PC-3 (cell line): ENCODE data around the gene ASNS. TPM values are rescaled to one million over a fixed set of nuclear protein-coding genes. Genes with fewer than 3 reads are reported as not detected.

Experiments used
- ATAC-seq: fragments of 200-7000 bp; cut with Tn5 transposase; 2 replicates; pipeline ENCODE4 v1.9.1; 2020; ENCODE audit warnings: mild to moderate bottlenecking, moderate library complexity
- BruUV-seq: library from RNA; stranded (reverse); fragments of 400-500 nt; replicated peaks from 2 replicates; lab custom pipeline; 2021; lab: Mats Ljungman, UMichigan
- CTCF ChIA-PET: fragments of 300-600 bp; sonication (Branson Sonifier 250); formaldehyde crosslinking; loops from one replicate; lab custom pipeline; 2022; ENCODE audit warnings: antibody characterized with exemption; lab: Charles Lee
- POLR2A ChIA-PET: fragments of 300-600 bp; sonication (Branson Sonifier 250); formaldehyde crosslinking; loops from one replicate; lab custom pipeline; 2022; ENCODE audit warnings: antibody characterized with exemption; ENCODE audit not compliant: unreplicated experiment; lab: Charles Lee
- DNase-seq: peaks from one replicate; pipeline ENCODE4 v3.0.0-alpha.2; 2015
- H2AFZ ChIP-seq: fragments of 300-600 bp; sonication (generic); 2 replicates; pipeline ENCODE4 v1.6.0; 2016; ENCODE audit warnings: antibody characterized with exemption, low read length
- H3F3A ChIP-seq: fragments of 300-600 bp; sonication (generic); one replicate; pipeline ENCODE4 v1.6.0; 2017; ENCODE audit warnings: antibody characterized with exemption, low read length, control low read depth, mild to moderate bottlenecking; ENCODE audit not compliant: unreplicated experiment
- H3K27ac ChIP-seq: fragments of 300-600 bp; sonication (generic); 2 replicates; pipeline ENCODE4 v1.5.1; 2016; ENCODE audit warnings: mild to moderate bottlenecking, low read length
- H3K27me3 ChIP-seq: fragments of 300-600 bp; sonication (generic); 2 replicates; pipeline ENCODE4 v1.6.1; 2016; ENCODE audit warnings: low read length, mixed read lengths
- H3K36me3 ChIP-seq: fragments of 300-600 bp; sonication (generic); 2 replicates; pipeline ENCODE4 v1.6.1; 2016; ENCODE audit warnings: low read depth, mixed run types, low read length, mixed read lengths
- H3K4me1 ChIP-seq: fragments of 300-600 bp; sonication (generic); 2 replicates; pipeline ENCODE4 v1.5.1; 2016; ENCODE audit warnings: low read length; ENCODE audit not compliant: insufficient read depth
- H3K4me2 ChIP-seq: fragments of 300-600 bp; sonication (generic); 2 replicates; pipeline ENCODE4 v1.6.0; 2016; ENCODE audit warnings: low read length
- H3K4me3 ChIP-seq: fragments of 300-600 bp; sonication (generic); 2 replicates; pipeline ENCODE4 v1.5.1; 2016; ENCODE audit warnings: mild to moderate bottlenecking, low read length, mixed read lengths
- H3K79me2 ChIP-seq: fragments of 300-600 bp; sonication (generic); 2 replicates; pipeline ENCODE4 v1.6.1; 2017; ENCODE audit warnings: low read length, mixed read lengths
- H3K9ac ChIP-seq: fragments of 300-600 bp; sonication (generic); 2 replicates; pipeline ENCODE4 v1.6.0; 2016; ENCODE audit warnings: mild to moderate bottlenecking, low read length
- H3K9me2 ChIP-seq: fragments of 300-600 bp; sonication (generic); replicated peaks from 2 replicates; pipeline ENCODE4 v1.6.1; 2016; ENCODE audit warnings: mixed run types, low read length, mixed read lengths
- H3K9me3 ChIP-seq: fragments of 300-600 bp; sonication (generic); 2 replicates; pipeline ENCODE4 v1.6.1; 2016; ENCODE audit warnings: low read length, mixed read lengths
- H4K20me1 ChIP-seq: fragments of 300-600 bp; sonication (generic); 2 replicates; pipeline ENCODE4 v1.6.1; 2016; ENCODE audit warnings: low read length, mixed read lengths
- EZH2 ChIP-seq: fragments of 300-600 bp; sonication (generic); IDR thresholded peaks from one replicate; pipeline ENCODE4 v1.6.1; 2017; ENCODE audit warnings: antibody characterized with exemption, mild to moderate bottlenecking, low read length; ENCODE audit not compliant: unreplicated experiment
- EZH2phosphoT487 ChIP-seq: fragments of 300-600 bp; sonication (generic); IDR thresholded peaks from 2 replicates; pipeline ENCODE4 v1.6.1; 2018; ENCODE audit warnings: mild to moderate bottlenecking, antibody characterized with exemption, low read length, borderline replicate concordance
- intact Hi-C: fragments of 100-400 bp; cut with micrococcal nuclease; formaldehyde crosslinking; loops from 2 replicates; pipeline ENCODE4 v1.9.0; 2023
- total RNA-seq: library from RNA; depleted of rRNA; stranded (reverse); fragments of >200 nt; gene quantifications from 2 replicates; pipeline ENCODE4 v1.2.3, GENCODE V29; 2014
- TF ChIP-seq, protein P1 (sequence below): fragments of 300-600 bp; sonication (generic); conservative IDR thresholded peaks from 2 replicates; pipeline ENCODE4 v1.5.1; 2017; ENCODE audit warnings: antibody characterized with exemption, low read depth, mild to moderate bottlenecking, low read length

ASNS gene
- total RNA-seq, 1 experiment from 2014 or later: 19.5 TPM

DNA sequence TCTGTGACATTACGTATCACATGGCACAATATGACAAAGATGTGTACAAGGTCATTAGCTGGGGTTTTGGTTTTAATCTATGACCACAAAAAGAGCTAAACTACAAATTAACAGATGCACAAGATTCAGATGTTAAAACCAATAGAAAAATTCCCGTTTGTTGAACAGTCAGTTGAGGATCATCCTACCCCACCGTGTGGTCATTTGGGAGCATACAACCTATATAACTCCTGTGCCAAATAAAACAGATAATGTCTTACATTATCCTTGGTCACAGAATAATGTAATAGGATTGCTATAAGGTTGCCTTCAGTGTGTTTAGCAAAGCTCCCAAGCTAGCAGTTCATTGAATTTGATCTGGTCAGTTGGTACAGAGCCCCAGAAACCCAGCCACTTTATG is 28.2 kb downstream of the ASNS start:
- peak; percentile 38 for DNase-seq
- no peaks in the 10 kb centered on the region for H3K36me3 ChIP-seq
- H3K4me3 ChIP-seq: no peak overlapping the region
- no peak for TF ChIP-seq EZH2
- TF ChIP-seq, protein P1, sequence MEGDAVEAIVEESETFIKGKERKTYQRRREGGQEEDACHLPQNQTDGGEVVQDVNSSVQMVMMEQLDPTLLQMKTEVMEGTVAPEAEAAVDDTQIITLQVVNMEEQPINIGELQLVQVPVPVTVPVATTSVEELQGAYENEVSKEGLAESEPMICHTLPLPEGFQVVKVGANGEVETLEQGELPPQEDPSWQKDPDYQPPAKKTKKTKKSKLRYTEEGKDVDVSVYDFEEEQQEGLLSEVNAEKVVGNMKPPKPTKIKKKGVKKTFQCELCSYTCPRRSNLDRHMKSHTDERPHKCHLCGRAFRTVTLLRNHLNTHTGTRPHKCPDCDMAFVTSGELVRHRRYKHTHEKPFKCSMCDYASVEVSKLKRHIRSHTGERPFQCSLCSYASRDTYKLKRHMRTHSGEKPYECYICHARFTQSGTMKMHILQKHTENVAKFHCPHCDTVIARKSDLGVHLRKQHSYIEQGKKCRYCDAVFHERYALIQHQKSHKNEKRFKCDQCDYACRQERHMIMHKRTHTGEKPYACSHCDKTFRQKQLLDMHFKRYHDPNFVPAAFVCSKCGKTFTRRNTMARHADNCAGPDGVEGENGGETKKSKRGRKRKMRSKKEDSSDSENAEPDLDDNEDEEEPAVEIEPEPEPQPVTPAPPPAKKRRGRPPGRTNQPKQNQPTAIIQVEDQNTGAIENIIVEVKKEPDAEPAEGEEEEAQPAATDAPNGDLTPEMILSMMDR: peak; percentile 52
- no peak for TF ChIP-seq EZH2phosphoT487
- CTCF ChIA-PET: interaction anchor here (0.6 kb wide), 1 partner anchor 29 kb away, joined by 3 read pairs; no protein-coding TSS in a partner anchor
- no peaks in the 10 kb centered on the region for H3K4me1 ChIP-seq
- POLR2A ChIA-PET: no interaction called here
- no peak overlapping the region for H3K4me2 ChIP-seq
- H3K9me2 ChIP-seq: no peaks in the 10 kb centered on the region
- no peaks in the 10 kb centered on the region for H3K79me2 ChIP-seq
- H3K27me3 ChIP-seq: peaks cover 6% of the 10 kb centered on the region; the same call in 1 of the 2 replicates
- H3K9ac ChIP-seq: no peak overlapping the region
- H2AFZ ChIP-seq: no peak overlapping the region
- no peak overlapping the region for H3K27ac ChIP-seq
- H3F3A ChIP-seq: no peaks in the 10 kb centered on the region
- ATAC-seq: peak; percentile 62
- BruUV-seq: no TSS peak
- intact Hi-C loops: loop anchor here (2.0 to 10.0 kb wide), 2 partner anchors 321 to 739 kb away; no protein-coding TSS in a partner anchor
- H4K20me1 ChIP-seq: no peaks in the 10 kb centered on the region
- H3K9me3 ChIP-seq: no peaks in the 10 kb centered on the region

DNA sequence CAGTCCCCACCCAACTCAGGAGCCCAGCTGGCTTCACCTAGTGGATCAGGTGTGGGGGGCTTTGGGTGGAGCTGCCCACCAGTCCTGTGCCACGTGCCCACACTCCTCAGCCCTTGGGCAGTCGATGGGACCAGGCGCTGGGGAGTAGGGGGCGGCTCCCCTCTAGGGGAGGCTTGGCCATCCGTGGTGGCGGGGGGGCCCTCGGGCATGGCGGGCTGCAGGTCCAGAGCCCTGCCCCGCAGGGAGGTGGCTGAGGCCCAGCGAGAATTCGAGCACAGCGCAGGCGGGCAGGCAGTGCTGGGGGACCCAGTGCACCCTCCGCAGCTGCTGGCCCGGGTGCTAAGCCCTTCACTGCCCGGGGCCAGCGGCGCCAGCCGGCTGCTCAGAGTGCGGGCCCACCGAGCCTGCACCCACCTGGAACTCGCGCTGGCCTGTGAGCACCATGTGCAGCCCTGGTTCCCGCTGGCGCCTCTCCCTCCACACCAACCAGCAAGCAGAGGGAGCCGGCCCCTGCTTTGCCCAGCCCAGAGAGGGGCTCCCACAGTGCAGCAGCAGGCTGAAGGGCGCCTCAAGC is 29.3 kb downstream of the ASNS start:
- no peaks in the 10 kb centered on the region for H3K79me2 ChIP-seq
- TF ChIP-seq EZH2phosphoT487 (no peak), EZH2 (no peak)
- TF ChIP-seq, protein P1: no peak
- H3K27ac ChIP-seq: no peak overlapping the region
- no peaks in the 10 kb centered on the region for H3F3A ChIP-seq
- H2AFZ ChIP-seq: no peak overlapping the region
- BruUV-seq: no TSS peak
- ChIA-PET CTCF (no interaction called here), POLR2A (no interaction called here)
- H4K20me1 ChIP-seq: no peaks in the 10 kb centered on the region
- intact Hi-C loops: loop anchor here (10.0 kb wide), 1 partner anchor 322 kb away; no protein-coding TSS in a partner anchor
- H3K4me3 ChIP-seq: no peak overlapping the region
- no peak overlapping the region for H3K9ac ChIP-seq
- H3K36me3 ChIP-seq: no peaks in the 10 kb centered on the region
- H3K4me1 ChIP-seq: no peaks in the 10 kb centered on the region
- ATAC-seq: no peak
- H3K9me2 ChIP-seq: no peaks in the 10 kb centered on the region
- peaks cover 6% of the 10 kb centered on the region; the same call in 1 of the 2 replicates for H3K27me3 ChIP-seq
- no peak overlapping the region for H3K4me2 ChIP-seq
- no peaks in the 10 kb centered on the region for H3K9me3 ChIP-seq
- DNase-seq: no peak

DNA sequence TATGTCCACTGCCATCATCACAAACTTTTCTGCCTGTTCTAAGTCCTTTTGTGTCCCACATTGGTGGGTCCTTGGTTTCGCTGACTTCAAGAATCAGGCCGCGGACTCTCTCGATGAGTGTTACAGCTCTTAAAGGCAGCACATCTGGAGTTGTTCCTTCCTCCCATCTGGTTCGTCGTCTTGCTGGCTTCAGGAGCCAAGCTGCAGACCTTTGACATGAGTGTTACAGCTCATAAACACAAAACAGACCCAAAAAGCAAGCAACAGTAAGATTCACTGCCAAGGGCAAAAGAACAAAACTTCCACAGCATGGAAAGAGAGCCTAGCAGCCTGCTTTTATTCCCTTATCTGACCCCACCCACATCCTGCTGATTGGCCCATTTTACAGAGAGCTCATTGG is 30.2 kb downstream of the ASNS start:
- intact Hi-C loops: loop anchor here (10.0 kb wide), 1 partner anchor 323 kb away; no protein-coding TSS in a partner anchor

More for the DNA sequence above, 30.2 kb downstream of the ASNS start:
- Histone ChIP-seq H3K79me2 (no peaks in the 10 kb centered on the region), H3F3A (no peaks in the 10 kb centered on the region), H3K4me2 (no peak overlapping the region), H3K9ac (no peak overlapping the region), H3K9me2 (no peaks in the 10 kb centered on the region), H3K36me3 (no peaks in the 10 kb centered on the region), H3K4me3 (no peak overlapping the region), H3K9me3 (no peaks in the 10 kb centered on the region), H4K20me1 (no peaks in the 10 kb centered on the region), H3K27ac (no peak overlapping the region), H3K4me1 (no peaks in the 10 kb centered on the region), H3K27me3 (peaks cover 6% of the 10 kb centered on the region; the same call in 1 of the 2 replicates), H2AFZ (no peak overlapping the region)
- DNase-seq (no peak), ATAC-seq (no peak)
- CTCF ChIA-PET: no interaction called here
- TF ChIP-seq, protein P1: no peak
- BruUV-seq: no TSS peak
- POLR2A ChIA-PET: no interaction called here
